Iris pigment epithelial cell (primary cell): Measurements from ENCODE around the gene GHRHR.
A peak's percentile ranks its signal among the peaks of the same experiment; 100 is the strongest.

Source experiments
- DNase-seq: peaks from one replicate; pipeline ENCODE4 v3.0.0-alpha.2; 2011; ENCODE audit warnings: low read depth

The GHRHR gene

DNA sequence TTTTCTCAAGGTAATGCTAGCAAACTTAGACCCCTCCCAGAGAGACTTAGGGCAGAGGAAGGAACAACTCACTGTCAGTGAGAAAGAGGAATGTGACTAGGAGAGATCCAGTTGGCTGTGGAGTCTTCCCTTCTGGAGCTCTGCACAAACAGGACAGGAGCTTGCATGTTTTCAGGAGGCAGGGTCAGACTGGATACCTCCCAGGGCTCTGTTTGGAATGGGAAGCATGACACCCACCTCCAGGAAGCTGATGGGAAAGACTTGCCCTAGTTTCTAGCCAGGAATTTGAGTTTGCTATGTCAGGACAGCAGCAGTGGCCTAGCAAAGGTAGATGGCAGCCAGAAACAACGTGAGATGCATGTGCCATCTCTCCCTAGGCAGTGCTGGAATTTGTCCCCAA lies 40.6 kb downstream of the GHRHR start:
- no peak for DNase-seq

DNA sequence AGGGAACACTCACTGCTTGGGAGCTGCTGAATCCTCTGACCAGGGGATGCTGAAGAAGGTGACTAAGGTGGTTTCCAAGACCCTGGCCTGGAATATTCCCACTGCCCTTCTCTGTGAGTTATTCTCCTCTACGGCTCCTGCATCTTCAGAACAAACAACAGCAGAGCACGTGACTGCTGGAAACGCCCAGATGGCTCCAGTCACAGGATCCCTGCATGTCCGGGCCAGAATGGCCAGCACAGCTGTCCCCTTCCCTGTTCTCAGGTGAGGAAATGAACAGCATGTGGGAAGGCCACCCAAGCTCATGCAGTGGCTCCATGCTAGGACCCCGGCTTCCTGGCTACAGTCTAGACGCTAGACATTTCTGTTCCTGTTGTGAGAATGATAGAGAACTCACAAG lies 43.1 kb downstream of the GHRHR start:
- no peak for DNase-seq

DNA sequence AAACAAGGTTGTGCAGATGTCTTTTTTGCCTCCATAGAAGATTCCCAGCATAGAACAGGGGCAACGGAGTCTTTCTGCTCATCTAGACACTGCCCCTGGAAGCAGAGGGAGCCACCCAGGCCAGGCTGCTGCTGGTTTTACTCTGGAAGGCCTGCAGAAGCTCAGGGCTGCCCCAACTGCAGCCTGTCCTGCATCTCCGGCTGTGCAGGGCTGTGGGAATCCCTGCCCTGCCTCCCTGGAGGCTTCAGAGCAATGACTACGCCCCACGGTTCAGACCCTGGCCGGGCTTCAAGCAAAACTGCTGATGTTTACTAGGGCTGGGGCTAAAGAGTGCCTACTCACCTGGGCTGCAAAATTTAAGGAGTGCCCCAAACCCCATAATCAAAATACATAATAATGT lies 43.9 kb downstream of the GHRHR start:
- no peak for DNase-seq

DNA sequence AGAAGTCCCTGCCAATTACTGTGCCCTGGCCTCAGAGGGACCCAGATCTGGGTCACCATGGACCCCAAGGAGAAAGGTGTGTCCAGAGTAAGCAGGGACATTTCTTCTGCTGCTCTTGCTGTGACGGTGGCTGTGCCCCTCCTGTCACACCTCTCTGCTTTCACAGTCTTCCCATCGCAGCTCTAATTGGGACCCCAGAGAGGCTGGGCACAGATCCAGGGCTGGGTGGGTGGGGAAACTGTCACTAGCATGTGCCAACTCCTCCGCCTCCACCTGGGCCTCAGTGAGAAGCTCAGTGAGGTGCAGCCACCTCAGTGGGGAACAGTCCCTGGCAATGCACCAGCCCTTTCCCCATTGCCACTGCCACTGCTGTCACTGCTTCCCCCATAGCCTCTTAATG lies 51.1 kb downstream of the GHRHR start:
- no peak for DNase-seq

DNA sequence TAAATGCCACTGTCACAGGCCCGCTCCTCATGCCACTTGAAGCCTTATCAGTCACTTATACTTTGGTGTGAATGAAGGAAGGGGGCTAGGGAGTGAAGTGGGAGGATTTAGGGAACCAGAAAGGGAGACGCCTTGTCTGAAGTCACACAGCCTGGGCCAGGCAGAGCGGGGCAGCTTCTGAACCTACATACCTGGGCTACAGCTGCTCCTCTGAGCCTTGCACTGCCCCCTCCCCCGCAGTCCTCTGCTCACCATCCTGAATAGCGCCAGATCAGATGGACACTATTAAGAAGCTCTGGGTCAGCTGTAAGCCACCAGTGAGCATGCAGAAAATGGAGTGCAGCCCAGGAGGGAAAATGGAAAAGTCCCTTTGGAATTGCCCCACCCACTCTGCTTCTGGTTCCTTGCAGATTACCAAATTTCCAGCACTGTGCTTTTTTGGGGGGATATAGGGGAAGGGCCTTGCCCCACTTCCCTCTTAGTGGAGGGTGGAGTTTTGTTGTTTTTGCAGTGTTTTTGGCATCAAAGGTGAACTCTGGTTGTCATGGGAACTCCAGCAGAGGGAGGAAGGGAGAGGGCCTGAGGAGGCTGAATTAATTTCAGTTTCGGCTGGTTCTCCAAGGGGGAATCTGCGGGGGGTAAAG lies 53.4 kb downstream of the GHRHR start:
- no peak for DNase-seq

DNA sequence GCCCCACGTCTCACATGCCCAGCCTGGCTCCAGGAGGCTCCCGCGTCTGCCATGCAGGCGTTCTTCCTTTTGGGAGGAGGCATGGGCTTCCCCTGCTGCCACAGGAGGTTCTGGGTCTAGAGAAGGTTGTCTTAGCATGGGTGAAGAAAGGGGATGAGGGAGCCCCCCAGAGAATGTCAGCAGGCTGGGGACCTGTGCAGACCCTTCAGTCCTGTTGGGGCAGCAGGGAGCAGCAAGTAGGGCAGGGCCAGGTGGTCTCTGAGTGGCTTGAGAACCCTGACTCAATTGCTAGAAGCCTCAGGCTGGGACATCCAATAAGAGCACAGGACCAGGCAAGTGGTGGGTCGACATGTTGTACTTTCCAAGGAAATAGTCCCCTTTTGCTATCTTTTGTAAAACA lies 54.0 kb downstream of the GHRHR start:
- no peak for DNase-seq

DNA sequence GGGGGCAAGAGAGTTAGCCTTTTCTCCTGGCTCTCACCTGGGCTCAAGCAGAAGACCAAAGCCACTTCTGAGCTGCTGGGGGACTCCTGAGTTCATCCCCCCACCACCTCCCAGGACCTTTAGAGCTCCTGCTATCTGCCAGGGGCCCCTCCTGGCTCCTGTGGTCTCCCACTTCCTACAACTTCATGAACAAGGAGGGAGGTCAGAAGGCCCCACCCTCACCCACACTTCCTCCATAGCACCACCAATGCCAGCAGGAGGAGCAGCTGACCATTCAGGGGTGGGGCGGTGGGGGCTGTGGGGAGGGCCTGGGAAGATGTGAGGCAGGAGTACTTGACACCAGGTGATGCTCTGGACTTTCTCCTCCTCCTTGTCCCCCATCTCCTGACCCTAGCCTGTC lies 55.8 kb downstream of the GHRHR start:
- no peak for DNase-seq

DNA sequence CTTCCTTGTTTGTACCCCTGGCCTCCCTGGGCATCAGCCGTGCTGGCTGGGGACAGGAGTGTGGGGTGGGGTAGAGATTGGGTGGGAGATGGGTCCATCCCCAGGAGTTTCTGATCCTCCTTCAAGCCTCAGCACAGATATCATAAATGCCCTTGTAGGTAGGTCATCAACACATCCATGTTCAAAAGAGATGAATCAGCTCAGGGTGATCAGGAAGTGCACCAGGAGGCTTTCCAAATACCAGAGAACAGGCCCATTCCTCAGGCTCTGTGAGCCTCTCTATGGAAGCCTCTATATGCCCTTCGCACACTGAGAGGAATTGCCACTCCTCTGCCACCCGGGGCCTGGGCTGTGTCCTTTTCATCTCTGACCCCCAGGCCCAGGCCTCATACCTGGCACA lies 56.4 kb downstream of the GHRHR start:
- DNase-seq = no peak

DNA sequence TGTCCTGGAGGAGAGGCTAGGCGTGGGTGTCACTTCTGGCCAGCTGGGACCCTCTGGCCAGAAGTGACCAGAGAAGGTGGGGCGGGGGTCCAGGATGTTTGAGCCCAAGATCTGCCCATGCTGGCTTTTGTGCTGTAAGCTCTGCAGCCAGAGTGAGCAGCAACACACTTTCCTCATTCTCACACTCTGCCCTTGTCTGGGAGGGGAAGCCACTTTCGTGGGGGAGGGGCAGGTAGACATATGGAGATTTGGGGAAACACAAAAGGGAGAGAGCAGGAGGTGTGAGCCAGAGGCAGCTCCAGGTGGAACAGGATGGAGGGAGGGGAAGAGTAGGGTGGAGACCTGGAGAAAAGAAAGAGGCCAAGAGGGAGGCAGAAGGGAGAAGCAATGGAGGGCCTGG lies 56.9 kb downstream of the GHRHR start:
- DNase-seq = no peak

DNA sequence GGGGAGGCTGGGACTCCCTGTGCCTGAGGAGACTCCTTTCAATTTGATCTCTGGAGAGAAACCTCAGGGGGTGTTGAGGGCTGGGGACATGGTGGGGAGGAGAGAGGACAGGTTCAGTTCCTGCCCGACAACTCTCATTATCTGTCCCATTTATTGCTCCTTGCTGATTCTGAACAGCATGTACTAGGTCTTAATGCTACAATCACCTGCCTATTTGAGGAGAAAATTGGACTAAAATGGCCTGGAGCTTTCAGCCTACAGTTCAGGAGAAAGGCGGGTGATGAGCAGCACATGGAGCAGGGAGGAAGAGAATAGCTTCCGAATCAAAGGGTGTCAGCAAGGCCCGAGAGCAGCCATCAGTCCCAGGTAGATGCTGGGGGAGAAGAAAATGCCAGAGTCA lies 58.4 kb downstream of the GHRHR start:
- DNase-seq = no peak

DNA sequence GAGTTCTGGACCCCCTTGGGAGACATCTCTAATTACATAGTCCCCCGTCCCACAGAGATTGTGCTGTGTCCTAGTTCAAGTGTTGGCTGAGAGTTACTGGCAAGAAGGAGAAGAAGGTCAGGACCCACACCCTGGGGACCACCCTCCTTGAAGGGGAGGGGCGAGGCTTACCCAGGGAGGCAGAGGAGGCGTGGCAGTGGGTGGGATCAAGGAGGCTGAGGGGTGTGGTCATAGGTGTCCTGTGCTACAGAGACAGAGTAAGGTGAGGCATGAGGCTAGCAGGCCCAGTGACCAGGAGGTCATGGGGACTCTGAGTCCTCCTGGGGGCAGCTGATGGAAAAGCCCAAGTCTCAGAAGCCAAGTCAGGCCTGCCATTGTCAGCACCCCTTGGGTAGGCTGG lies 59.0 kb downstream of the GHRHR start:
- DNase-seq = no peak

DNA sequence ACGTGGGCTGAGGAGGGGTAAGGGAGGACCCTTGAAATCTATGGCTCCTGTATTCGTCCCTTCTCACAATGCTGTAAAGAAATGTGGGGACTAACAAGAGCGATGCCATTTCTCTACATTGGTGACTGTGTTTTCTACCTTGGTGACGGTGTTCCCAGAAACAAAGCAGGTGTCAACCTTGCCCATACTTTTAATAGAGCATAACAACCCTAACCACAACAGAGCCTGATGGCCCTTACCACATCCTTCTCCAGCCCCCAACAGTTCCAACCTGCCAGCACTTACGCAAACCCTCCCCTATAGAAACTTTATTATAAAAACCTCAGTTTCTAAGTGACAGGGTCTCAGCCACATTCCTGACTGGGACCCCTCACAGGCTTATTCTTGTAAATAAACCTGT lies 60.1 kb downstream of the GHRHR start:
- no peak for DNase-seq

DNA sequence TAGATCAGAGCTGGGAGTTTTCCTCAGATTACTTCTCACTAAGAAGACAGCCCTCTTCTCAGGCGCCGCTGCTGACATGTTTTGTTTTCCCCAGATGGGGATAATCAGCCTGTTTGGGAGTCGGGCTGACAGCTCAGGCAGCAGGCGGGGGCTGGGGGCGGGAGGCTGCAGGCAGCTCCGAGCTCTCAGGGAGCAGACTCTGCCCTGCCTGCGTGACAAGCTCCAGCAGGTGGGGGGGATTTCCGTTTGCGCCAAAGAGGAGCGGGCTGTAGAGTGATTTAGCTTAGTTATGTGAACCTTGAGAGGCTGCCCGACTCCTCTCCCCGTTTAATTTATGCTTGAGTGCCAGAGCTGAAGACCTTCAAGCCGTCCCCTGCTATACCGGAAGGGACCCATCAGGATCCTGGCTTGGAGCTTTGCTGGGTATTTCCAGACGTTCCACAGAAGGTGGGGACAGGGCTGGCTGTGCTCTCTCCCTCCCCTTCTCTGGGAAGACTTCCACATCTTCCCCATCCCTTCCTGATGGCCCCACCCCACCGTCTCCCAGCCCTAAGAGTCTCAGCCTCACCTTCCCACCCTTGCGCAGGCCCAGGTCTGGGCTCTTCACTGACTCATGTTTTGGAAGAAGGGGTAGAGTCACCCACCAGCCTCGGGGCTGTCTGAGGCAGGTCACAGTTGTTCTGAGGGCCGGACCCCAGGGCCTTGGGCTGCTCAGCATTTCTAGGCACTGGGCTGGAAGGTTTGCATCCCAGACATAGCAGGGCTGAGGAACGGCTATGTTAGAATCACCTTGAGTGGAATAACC lies 63.6 kb downstream of the GHRHR start:
- DNase-seq = peak; percentile 6

DNA sequence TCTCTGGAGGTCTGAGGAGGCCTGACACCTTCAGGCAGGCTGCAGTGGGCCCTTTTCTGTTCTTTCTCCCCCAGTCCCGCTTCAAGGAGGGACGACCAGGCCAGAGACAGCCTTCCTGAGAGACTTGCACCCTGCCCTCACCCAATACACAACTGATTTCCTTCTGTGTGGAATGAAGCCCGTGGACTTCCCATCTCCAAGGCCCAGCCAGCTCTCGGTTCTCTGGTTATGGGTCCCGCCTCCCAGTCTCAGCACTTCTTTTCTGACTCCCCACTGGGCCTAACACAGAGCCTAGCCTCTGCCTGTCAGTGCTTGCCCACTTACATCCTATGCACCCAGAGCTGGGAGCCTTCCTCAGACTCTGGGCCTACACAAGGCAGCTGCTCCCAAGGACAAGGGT lies 64.3 kb downstream of the GHRHR start:
- no peak for DNase-seq

DNA sequence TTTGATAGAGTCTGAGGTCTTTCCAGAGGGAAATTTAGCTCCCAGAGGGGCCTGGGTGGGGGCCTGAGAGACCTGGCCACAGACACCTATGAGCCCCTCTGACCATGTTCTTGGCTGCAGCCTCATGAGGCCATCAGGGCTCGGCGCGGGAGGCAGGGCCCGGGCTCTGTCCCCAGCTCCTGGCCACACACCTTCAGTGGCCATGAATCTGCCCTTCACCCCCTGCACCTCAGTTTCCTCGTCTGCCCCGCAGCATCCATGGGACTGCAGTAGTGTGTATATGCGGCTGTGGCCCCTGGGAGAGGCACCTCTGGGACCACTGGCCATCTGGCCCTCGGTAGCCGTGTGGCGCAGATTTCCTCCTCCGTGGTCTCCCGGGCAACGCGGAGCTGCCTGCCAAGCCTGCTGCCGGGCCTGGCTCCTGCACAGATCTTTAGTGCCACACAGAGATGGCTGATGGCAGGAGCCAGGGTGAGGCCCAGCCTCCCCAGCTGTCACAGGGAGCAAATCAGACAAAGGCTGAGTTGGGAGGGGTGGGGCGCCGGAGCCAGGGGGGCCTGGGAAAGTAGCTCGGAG lies 64.8 kb downstream of the GHRHR start:
- no peak for DNase-seq
